Keratinocyte (primary cell): ENCODE results near the gene PPARD.

Experiments
- EZH2 ChIP-seq: IDR thresholded peaks from one replicate; pipeline ENCODE4 v1.6.1; 2012; ENCODE audit warnings: inconsistent platforms, mild to moderate bottlenecking, low read length, moderate library complexity
- TF ChIP-seq, protein P1 (sequence below), 3 experiments: IDR thresholded peaks in 1 of 3; conservative IDR thresholded peaks in 1 of 3; optimal IDR thresholded peaks in 1 of 3; 2 replicates in 2 of 3; 3 replicates in 1 of 3; pipeline versions ENCODE3 to v1.5.1; 2011; ENCODE audit warnings: low read length in 3 of 3, mild to moderate bottlenecking in 3 of 3, moderate library complexity in 2 of 3, control low read depth in 1 of 3, inconsistent platforms in 1 of 3; ENCODE audit not compliant: insufficient read depth in 2 of 3; ENCODE audit errors: extremely low read depth in 1 of 3

DNA sequence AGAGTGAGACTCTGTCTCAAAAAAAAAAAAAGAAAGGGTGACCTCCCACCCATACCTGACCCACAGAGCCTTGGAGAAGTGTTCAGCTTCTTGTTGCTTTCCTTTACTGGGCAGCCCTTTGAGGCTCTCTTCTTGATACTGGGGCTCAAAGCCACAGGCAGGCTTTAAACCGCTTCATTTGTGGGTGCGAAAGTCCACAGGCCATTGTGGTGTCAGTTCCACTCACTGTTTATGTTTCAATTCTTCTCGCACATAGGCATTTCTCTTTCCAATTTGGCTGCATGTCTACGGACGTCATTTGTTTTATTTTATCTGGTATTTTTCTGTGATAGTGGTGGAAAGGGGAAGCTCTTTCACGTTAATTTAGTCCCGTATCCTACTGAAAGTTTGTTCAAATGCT, 34.6 kb downstream of the PPARD start:
- TF ChIP-seq, protein P1, sequence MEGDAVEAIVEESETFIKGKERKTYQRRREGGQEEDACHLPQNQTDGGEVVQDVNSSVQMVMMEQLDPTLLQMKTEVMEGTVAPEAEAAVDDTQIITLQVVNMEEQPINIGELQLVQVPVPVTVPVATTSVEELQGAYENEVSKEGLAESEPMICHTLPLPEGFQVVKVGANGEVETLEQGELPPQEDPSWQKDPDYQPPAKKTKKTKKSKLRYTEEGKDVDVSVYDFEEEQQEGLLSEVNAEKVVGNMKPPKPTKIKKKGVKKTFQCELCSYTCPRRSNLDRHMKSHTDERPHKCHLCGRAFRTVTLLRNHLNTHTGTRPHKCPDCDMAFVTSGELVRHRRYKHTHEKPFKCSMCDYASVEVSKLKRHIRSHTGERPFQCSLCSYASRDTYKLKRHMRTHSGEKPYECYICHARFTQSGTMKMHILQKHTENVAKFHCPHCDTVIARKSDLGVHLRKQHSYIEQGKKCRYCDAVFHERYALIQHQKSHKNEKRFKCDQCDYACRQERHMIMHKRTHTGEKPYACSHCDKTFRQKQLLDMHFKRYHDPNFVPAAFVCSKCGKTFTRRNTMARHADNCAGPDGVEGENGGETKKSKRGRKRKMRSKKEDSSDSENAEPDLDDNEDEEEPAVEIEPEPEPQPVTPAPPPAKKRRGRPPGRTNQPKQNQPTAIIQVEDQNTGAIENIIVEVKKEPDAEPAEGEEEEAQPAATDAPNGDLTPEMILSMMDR (optimal IDR thresholded peaks at IDR 0.05 in 1 of 3, IDR thresholded peaks at IDR 0.05 in 1 of 3, conservative IDR thresholded peaks at IDR 0.05 in 1 of 3; ENCODE audit: extremely low read depth in 1 of 3, insufficient read depth in 2 of 3, low read length in 3 of 3), result no peak
- TF ChIP-seq EZH2, result no peak
